ENCODE measurements around the gene PRKCE.

The PRKCE gene

GRCh38 chr2:46067501-46068305 is 416.2 kb downstream of the PRKCE start:
- H3K4ac ChIP-seq (ENCODE audit: low read depth, low read length) = no peak overlapping the region
- H3K56ac ChIP-seq (ENCODE audit: low read length) = no peak overlapping the region
- no peak overlapping the region for H2BK120ac ChIP-seq (ENCODE audit: low read depth, low read length)
- H4K5ac ChIP-seq (ENCODE audit: low read length) = no peak overlapping the region
- H3K4me1 ChIP-seq (ENCODE audit: control insufficient read depth, low read depth, low read length) = no peaks in the 10 kb centered on the region
- H3K79me2 ChIP-seq (ENCODE audit: control insufficient read depth, insufficient read depth, low read length) = no peaks in the 10 kb centered on the region
- H2BK5ac ChIP-seq (ENCODE audit: low read length) = no peak overlapping the region
- peak; percentile 44 for DNase-seq
- no peak overlapping the region for H2AK5ac ChIP-seq (ENCODE audit: low read length)
- H3K4me2 ChIP-seq (ENCODE audit: low read length) = no peak overlapping the region
- no peak overlapping the region for H3K9ac ChIP-seq (ENCODE audit: low read length)
- H4K8ac ChIP-seq (ENCODE audit: low read depth, low read length) = no peak overlapping the region
- no CpG with 5 or more reads among the region's 13 CpGs for WGBS (ENCODE audit: extremely low coverage, insufficient coverage, low lambda C conversion rate)
- H3K4me3 ChIP-seq (ENCODE audit: low read length) = no peak overlapping the region
- H3K23ac ChIP-seq (ENCODE audit: low read length) = no peak overlapping the region
- no peaks in the 10 kb centered on the region for H3K79me1 ChIP-seq (ENCODE audit: low read length)
- H3K27ac ChIP-seq (ENCODE audit: low read depth, low read length) = no peak overlapping the region
- no peak overlapping the region for H3K18ac ChIP-seq (ENCODE audit: low read length)
- no peaks in the 10 kb centered on the region for H3K27me3 ChIP-seq (ENCODE audit: insufficient read depth, low read length, poor library complexity)
- H3K36me3 ChIP-seq (ENCODE audit: control insufficient read depth, insufficient read depth, low read length) = no peaks in the 10 kb centered on the region
- no peak overlapping the region for H2BK15ac ChIP-seq (replicated peaks; ENCODE audit: low read depth)

GRCh38 chr2:46068636-46069035 is 417.2 kb downstream of the PRKCE start:
- Histone ChIP-seq H3K18ac (ENCODE audit: low read length) (no peak overlapping the region), H2AK5ac (ENCODE audit: low read length) (no peak overlapping the region), H3K27me3 (ENCODE audit: insufficient read depth, low read length, poor library complexity) (no peaks in the 10 kb centered on the region), H4K5ac (ENCODE audit: low read length) (no peak overlapping the region), H2BK120ac (ENCODE audit: low read depth, low read length) (no peak overlapping the region), H3K36me3 (ENCODE audit: control insufficient read depth, insufficient read depth, low read length) (no peaks in the 10 kb centered on the region), H3K27ac (ENCODE audit: low read depth, low read length) (no peak overlapping the region), H3K4me1 (ENCODE audit: control insufficient read depth, low read depth, low read length) (no peaks in the 10 kb centered on the region), H4K8ac (ENCODE audit: low read depth, low read length) (no peak overlapping the region), H2BK5ac (ENCODE audit: low read length) (no peak overlapping the region), H3K4me2 (ENCODE audit: low read length) (no peak overlapping the region), H3K4me3 (ENCODE audit: low read length) (no peak overlapping the region), H3K79me2 (ENCODE audit: control insufficient read depth, insufficient read depth, low read length) (no peaks in the 10 kb centered on the region), H2BK15ac (replicated peaks; ENCODE audit: low read depth) (no peak overlapping the region), H3K4ac (ENCODE audit: low read depth, low read length) (no peak overlapping the region), H3K23ac (ENCODE audit: low read length) (no peak overlapping the region), H3K56ac (ENCODE audit: low read length) (no peak overlapping the region), H3K79me1 (ENCODE audit: low read length) (no peaks in the 10 kb centered on the region), H3K9ac (ENCODE audit: low read length) (no peak overlapping the region)
- no peak for DNase-seq
- WGBS (ENCODE audit: extremely low coverage, insufficient coverage, low lambda C conversion rate) = no CpG with 5 or more reads among the region's 4 CpGs

GRCh38 chr2:46071074-46071473 is 419.6 kb downstream of the PRKCE start:
- Histone ChIP-seq H3K4me3 (ENCODE audit: low read length) (no peak overlapping the region), H3K27me3 (ENCODE audit: insufficient read depth, low read length, poor library complexity) (no peaks in the 10 kb centered on the region), H3K56ac (ENCODE audit: low read length) (no peak overlapping the region), H2AK5ac (ENCODE audit: low read length) (no peak overlapping the region), H3K79me2 (ENCODE audit: control insufficient read depth, insufficient read depth, low read length) (no peaks in the 10 kb centered on the region), H2BK120ac (ENCODE audit: low read depth, low read length) (no peak overlapping the region), H3K4me2 (ENCODE audit: low read length) (no peak overlapping the region), H4K8ac (ENCODE audit: low read depth, low read length) (no peak overlapping the region), H3K27ac (ENCODE audit: low read depth, low read length) (no peak overlapping the region), H2BK5ac (ENCODE audit: low read length) (no peak overlapping the region), H3K79me1 (ENCODE audit: low read length) (no peaks in the 10 kb centered on the region), H3K9ac (ENCODE audit: low read length) (no peak overlapping the region), H4K5ac (ENCODE audit: low read length) (no peak overlapping the region), H2BK15ac (replicated peaks; ENCODE audit: low read depth) (no peak overlapping the region), H3K36me3 (ENCODE audit: control insufficient read depth, insufficient read depth, low read length) (no peaks in the 10 kb centered on the region), H3K18ac (ENCODE audit: low read length) (no peak overlapping the region), H3K23ac (ENCODE audit: low read length) (no peak overlapping the region), H3K4me1 (ENCODE audit: control insufficient read depth, low read depth, low read length) (no peaks in the 10 kb centered on the region), H3K4ac (ENCODE audit: low read depth, low read length) (no peak overlapping the region)
- no peak for DNase-seq
- 100% methylated on average over 2 of the region's 3 CpGs for WGBS (ENCODE audit: extremely low coverage, insufficient coverage, low lambda C conversion rate)

- no peak overlapping the region for H2AK5ac ChIP-seq (ENCODE audit: low read length)
- H3K36me3 ChIP-seq (ENCODE audit: control insufficient read depth, insufficient read depth, low read length) = no peaks in the 10 kb centered on the region
- H3K4ac ChIP-seq (ENCODE audit: low read depth, low read length) = no peak overlapping the region
- no peak overlapping the region for H3K56ac ChIP-seq (ENCODE audit: low read length)
- no peak overlapping the region for H4K8ac ChIP-seq (ENCODE audit: low read depth, low read length)
- no peak overlapping the region for H2BK15ac ChIP-seq (replicated peaks; ENCODE audit: low read depth)
- no peak overlapping the region for H2BK5ac ChIP-seq (ENCODE audit: low read length)
- H3K23ac ChIP-seq (ENCODE audit: low read length) = no peak overlapping the region
- H3K4me1 ChIP-seq (ENCODE audit: control insufficient read depth, low read depth, low read length) = no peaks in the 10 kb centered on the region
- H3K4me3 ChIP-seq (ENCODE audit: low read length) = no peak overlapping the region
- no peaks in the 10 kb centered on the region for H3K79me2 ChIP-seq (ENCODE audit: control insufficient read depth, insufficient read depth, low read length)
- no peaks in the 10 kb centered on the region for H3K79me1 ChIP-seq (ENCODE audit: low read length)
- H3K18ac ChIP-seq (ENCODE audit: low read length) = no peak overlapping the region
- no CpG with 5 or more reads among the region's 8 CpGs for WGBS (ENCODE audit: extremely low coverage, insufficient coverage, low lambda C conversion rate)
- H3K4me2 ChIP-seq (ENCODE audit: low read length) = no peak overlapping the region
- H3K27ac ChIP-seq (ENCODE audit: low read depth, low read length) = no peak overlapping the region
- DNase-seq = no peak
- no peak overlapping the region for H2BK120ac ChIP-seq (ENCODE audit: low read depth, low read length)
- H4K5ac ChIP-seq (ENCODE audit: low read length) = no peak overlapping the region
- no peak overlapping the region for H3K9ac ChIP-seq (ENCODE audit: low read length)
- H3K27me3 ChIP-seq (ENCODE audit: insufficient read depth, low read length, poor library complexity) = no peaks in the 10 kb centered on the region
Observed at GRCh38 chr2:46072101-46072820, 420.8 kb downstream of the PRKCE start.

- Histone ChIP-seq H3K79me2 (ENCODE audit: control insufficient read depth, insufficient read depth, low read length) (no peaks in the 10 kb centered on the region), H3K27ac (ENCODE audit: low read depth, low read length) (no peak overlapping the region), H2BK15ac (replicated peaks; ENCODE audit: low read depth) (no peak overlapping the region), H3K4me1 (ENCODE audit: control insufficient read depth, low read depth, low read length) (no peaks in the 10 kb centered on the region), H2BK5ac (ENCODE audit: low read length) (no peak overlapping the region), H3K23ac (ENCODE audit: low read length) (no peak overlapping the region), H3K4me2 (ENCODE audit: low read length) (no peak overlapping the region), H3K36me3 (ENCODE audit: control insufficient read depth, insufficient read depth, low read length) (no peaks in the 10 kb centered on the region), H3K18ac (ENCODE audit: low read length) (no peak overlapping the region), H3K4me3 (ENCODE audit: low read length) (no peak overlapping the region), H2BK120ac (ENCODE audit: low read depth, low read length) (no peak overlapping the region), H3K27me3 (ENCODE audit: insufficient read depth, low read length, poor library complexity) (no peaks in the 10 kb centered on the region), H4K8ac (ENCODE audit: low read depth, low read length) (no peak overlapping the region), H4K5ac (ENCODE audit: low read length) (peak overlapping the region; percentile 71), H3K4ac (ENCODE audit: low read depth, low read length) (no peak overlapping the region), H3K56ac (ENCODE audit: low read length) (peak overlapping the region; percentile 64), H3K9ac (ENCODE audit: low read length) (no peak overlapping the region), H3K79me1 (ENCODE audit: low read length) (no peaks in the 10 kb centered on the region), H2AK5ac (ENCODE audit: low read length) (no peak overlapping the region)
- no CpG with 5 or more reads among the region's 9 CpGs for WGBS (ENCODE audit: extremely low coverage, insufficient coverage, low lambda C conversion rate)
- peak; percentile 42 for DNase-seq
Observed at GRCh38 chr2:46073540-46074046, 422.1 kb downstream of the PRKCE start.
